ENCODE measurements around the gene PIK3R6.

DNA sequence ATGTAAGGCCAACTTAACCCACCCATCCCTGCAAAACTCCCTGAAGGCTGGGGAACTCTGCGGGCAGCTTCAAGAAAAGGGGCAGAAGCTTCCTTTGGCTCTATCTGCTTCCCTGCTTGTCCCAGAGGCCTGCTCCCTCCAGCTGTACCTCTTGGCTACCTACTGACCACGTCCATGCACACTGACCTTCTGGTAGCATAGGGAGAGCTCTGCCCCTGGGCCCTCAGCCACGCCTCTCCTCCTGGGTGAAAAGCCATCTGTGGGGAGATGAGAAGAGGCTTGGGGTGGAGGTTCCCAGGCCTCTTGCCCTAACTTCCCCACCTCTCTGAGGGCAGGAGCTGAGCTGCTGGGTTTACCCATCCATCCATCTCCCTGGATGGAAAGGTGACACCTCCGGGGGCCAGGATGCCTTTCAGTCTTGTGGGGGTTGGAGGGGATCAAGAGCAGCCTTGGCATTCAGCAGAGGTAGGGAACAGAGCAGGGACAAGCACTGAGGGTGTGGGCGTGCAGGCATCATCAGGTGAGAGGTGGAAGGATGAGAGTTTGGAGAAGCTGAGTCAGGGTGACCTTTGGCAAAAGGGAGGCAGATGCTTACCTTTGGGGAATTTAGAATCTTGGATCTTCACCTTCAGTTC lies 45.0 kb downstream of the PIK3R6 start:
- TF ChIP-seq, protein P1, sequence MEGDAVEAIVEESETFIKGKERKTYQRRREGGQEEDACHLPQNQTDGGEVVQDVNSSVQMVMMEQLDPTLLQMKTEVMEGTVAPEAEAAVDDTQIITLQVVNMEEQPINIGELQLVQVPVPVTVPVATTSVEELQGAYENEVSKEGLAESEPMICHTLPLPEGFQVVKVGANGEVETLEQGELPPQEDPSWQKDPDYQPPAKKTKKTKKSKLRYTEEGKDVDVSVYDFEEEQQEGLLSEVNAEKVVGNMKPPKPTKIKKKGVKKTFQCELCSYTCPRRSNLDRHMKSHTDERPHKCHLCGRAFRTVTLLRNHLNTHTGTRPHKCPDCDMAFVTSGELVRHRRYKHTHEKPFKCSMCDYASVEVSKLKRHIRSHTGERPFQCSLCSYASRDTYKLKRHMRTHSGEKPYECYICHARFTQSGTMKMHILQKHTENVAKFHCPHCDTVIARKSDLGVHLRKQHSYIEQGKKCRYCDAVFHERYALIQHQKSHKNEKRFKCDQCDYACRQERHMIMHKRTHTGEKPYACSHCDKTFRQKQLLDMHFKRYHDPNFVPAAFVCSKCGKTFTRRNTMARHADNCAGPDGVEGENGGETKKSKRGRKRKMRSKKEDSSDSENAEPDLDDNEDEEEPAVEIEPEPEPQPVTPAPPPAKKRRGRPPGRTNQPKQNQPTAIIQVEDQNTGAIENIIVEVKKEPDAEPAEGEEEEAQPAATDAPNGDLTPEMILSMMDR (IDR thresholded peaks at IDR 0.05): no peak
- no peak for TF ChIP-seq POLR2A (IDR thresholded peaks at IDR 0.05)
